Spinal cord (tissue), 10 donors: Measurements from ENCODE around the gene CSNK1E. TPM values are rescaled to one million over a fixed set of nuclear protein-coding genes. Genes with fewer than 3 reads are reported as not detected.
A peak's percentile ranks its signal among the peaks of the same experiment; 100 is the strongest.

Experiments
- DNase-seq, 6 donors: peaks; one replicate each; pipeline versions ENCODE4 v3.0.0 to v3.0.0-alpha.2; 2013 to 2015; ENCODE audit warnings: low spot score in 6 of 6, low read depth in 4 of 6
- H3K27ac ChIP-seq: one replicate; pipeline ENCODE4 v1.5.1; 2013; ENCODE audit warnings: low read depth, low read length, control low read depth
- H3K27me3 ChIP-seq: one replicate; pipeline ENCODE4 v1.6.1; 2013; ENCODE audit warnings: low read length; ENCODE audit not compliant: control insufficient read depth, insufficient read depth
- H3K36me3 ChIP-seq: one replicate; pipeline ENCODE4 v1.6.1; 2013; ENCODE audit warnings: low read length; ENCODE audit not compliant: control insufficient read depth, insufficient read depth
- H3K4me1 ChIP-seq: one replicate; pipeline ENCODE4 v1.6.1; 2013; ENCODE audit warnings: low read length; ENCODE audit not compliant: control insufficient read depth, insufficient read depth
- H3K4me3 ChIP-seq: one replicate; pipeline ENCODE4 v1.5.1; 2013; ENCODE audit warnings: low read depth, low read length, control low read depth
- H3K9me3 ChIP-seq: one replicate; pipeline ENCODE4 v1.6.1; 2013; ENCODE audit warnings: low read length; ENCODE audit not compliant: control insufficient read depth, insufficient read depth
- WGBS: methylation state at CpG from one replicate; pipeline ENCODE4 v1.1.5; 2013; ENCODE audit warnings: missing lambda C conversion rate; ENCODE audit not compliant: insufficient coverage; 5-methylcytosine and 5-hydroxymethylcytosine counted together
- polyA plus RNA-seq, 2 donors: library from polyadenylated mRNA; unstranded; fragments of 120-200 nt; gene quantifications; one replicate each; pipeline ENCODE4 v1.2.1, GENCODE V29; 2013; ENCODE audit not compliant: insufficient read length in 2 of 2
- total RNA-seq, 2 donors: library from RNA; depleted of rRNA in 1 of 2; stranded (reverse); fragments of 120-200 nt in 1 of 2; fragments of >200 nt in 1 of 2; gene quantifications; one replicate each; pipeline versions ENCODE4 v1.2.3 to v1.2.4, GENCODE V29; 2013 to 2014
- donor health status: healthy.

CSNK1E gene
- total and polyA plus RNA-seq, 4 donors = 69.1 to 254 (median 170) TPM

GRCh38 chr22:38257650-38258250, 59.5 kb downstream of the CSNK1E start:
- WGBS = 86% methylated on average over 2 of the region's 4 CpGs
- DNase-seq = no peak
- H3K4me3 ChIP-seq = no peak overlapping the region
- no peaks in the 10 kb centered on the region for H3K27me3 ChIP-seq
- no peaks in the 10 kb centered on the region for H3K36me3 ChIP-seq
- peaks cover 46% of the 10 kb centered on the region for H3K4me1 ChIP-seq
- H3K9me3 ChIP-seq = no peaks in the 10 kb centered on the region
- peak overlapping the region; percentile 76 for H3K27ac ChIP-seq

GRCh38 chr22:38257181-38257580, 60.1 kb downstream of the CSNK1E start:
- H3K36me3 ChIP-seq = peaks cover 3% of the 10 kb centered on the region
- H3K9me3 ChIP-seq = no peaks in the 10 kb centered on the region
- DNase-seq = no peak
- peak overlapping the region; percentile 76 for H3K27ac ChIP-seq
- WGBS = 35% methylated on average over 6 of the region's 14 CpGs
- H3K27me3 ChIP-seq = no peaks in the 10 kb centered on the region
- no peak overlapping the region for H3K4me3 ChIP-seq
- peaks cover 40% of the 10 kb centered on the region for H3K4me1 ChIP-seq

- Histone ChIP-seq H3K9me3 (no peaks in the 10 kb centered on the region), H3K27me3 (no peaks in the 10 kb centered on the region), H3K36me3 (peaks cover 7% of the 10 kb centered on the region), H3K4me1 (peaks cover 29% of the 10 kb centered on the region), H3K4me3 (no peak overlapping the region), H3K27ac (no peak overlapping the region)
- 100% methylated on average over 2 of the region's 2 CpGs for WGBS
- no peak for DNase-seq
Measured at GRCh38 chr22:38255697-38256096, 61.5 kb downstream of the CSNK1E start.

- H3K27ac ChIP-seq = no peak overlapping the region
- peaks cover 33% of the 10 kb centered on the region for H3K36me3 ChIP-seq
- DNase-seq = no peak
- H3K4me1 ChIP-seq = peaks cover 15% of the 10 kb centered on the region
- no peaks in the 10 kb centered on the region for H3K9me3 ChIP-seq
- H3K27me3 ChIP-seq = no peaks in the 10 kb centered on the region
- WGBS = 90% methylated on average over 7 of the region's 7 CpGs
- H3K4me3 ChIP-seq = no peak overlapping the region
Measured at GRCh38 chr22:38251341-38251692, 65.9 kb downstream of the CSNK1E start.

- H3K27ac ChIP-seq = no peak overlapping the region
- H3K27me3 ChIP-seq = no peaks in the 10 kb centered on the region
- H3K4me1 ChIP-seq = peaks cover 20% of the 10 kb centered on the region
- DNase-seq = no peak
- 91% methylated on average over 12 of the region's 13 CpGs for WGBS
- H3K36me3 ChIP-seq = peaks cover 38% of the 10 kb centered on the region
- no peak overlapping the region for H3K4me3 ChIP-seq
- no peaks in the 10 kb centered on the region for H3K9me3 ChIP-seq
Measured at GRCh38 chr22:38250643-38251340, 66.4 kb downstream of the CSNK1E start.

- DNase-seq = peak in 1 of 6 donors; percentile 56
- Histone ChIP-seq H3K4me3 (no peak overlapping the region), H3K4me1 (peaks cover 21% of the 10 kb centered on the region), H3K27ac (no peak overlapping the region), H3K9me3 (no peaks in the 10 kb centered on the region), H3K27me3 (no peaks in the 10 kb centered on the region), H3K36me3 (peaks cover 46% of the 10 kb centered on the region)
- 93% methylated on average over 22 of the region's 25 CpGs for WGBS
Measured at GRCh38 chr22:38249803-38250642, 67.2 kb downstream of the CSNK1E start.

- no peak overlapping the region for H3K27ac ChIP-seq
- WGBS = 94% methylated on average over 2 of the region's 3 CpGs
- H3K9me3 ChIP-seq = no peaks in the 10 kb centered on the region
- no peaks in the 10 kb centered on the region for H3K27me3 ChIP-seq
- peaks cover 53% of the 10 kb centered on the region for H3K36me3 ChIP-seq
- H3K4me1 ChIP-seq = peaks cover 23% of the 10 kb centered on the region
- no peak for DNase-seq
- H3K4me3 ChIP-seq = no peak overlapping the region
Measured at GRCh38 chr22:38249301-38249700, 67.9 kb downstream of the CSNK1E start.

- 100% methylated on average over 6 of the region's 6 CpGs for WGBS
- H3K4me1 ChIP-seq = peaks cover 33% of the 10 kb centered on the region
- H3K36me3 ChIP-seq = peaks cover 62% of the 10 kb centered on the region
- no peak for DNase-seq
- H3K9me3 ChIP-seq = no peaks in the 10 kb centered on the region
- H3K27ac ChIP-seq = no peak overlapping the region
- no peak overlapping the region for H3K4me3 ChIP-seq
- no peaks in the 10 kb centered on the region for H3K27me3 ChIP-seq
Measured at GRCh38 chr22:38248280-38248679, 69.0 kb downstream of the CSNK1E start.

GRCh38 chr22:38247713-38248112, 69.5 kb downstream of the CSNK1E start:
- peaks cover 66% of the 10 kb centered on the region for H3K36me3 ChIP-seq
- no peaks in the 10 kb centered on the region for H3K27me3 ChIP-seq
- H3K4me1 ChIP-seq = peaks cover 39% of the 10 kb centered on the region
- no peak overlapping the region for H3K27ac ChIP-seq
- H3K9me3 ChIP-seq = no peaks in the 10 kb centered on the region
- WGBS = 83% methylated on average over 12 of the region's 12 CpGs
- no peak for DNase-seq
- no peak overlapping the region for H3K4me3 ChIP-seq
